IMR-90 (cell line): Measurements from ENCODE around the gene MRGPRD. TPM values are rescaled to one million over a fixed set of nuclear protein-coding genes. Genes with fewer than 3 reads are reported as not detected.

Experiments used
- ATAC-seq: fragments of 200-7000 bp; cut with Tn5 transposase; 2 replicates; pipeline ENCODE4 v1.9.1; 2020; ENCODE audit warnings: low read depth, mild to moderate bottlenecking, moderate library complexity
- BruUV-seq: library from RNA; stranded (reverse); fragments of 400-500 nt; replicated peaks from 2 replicates; lab custom pipeline; 2021; lab: Mats Ljungman, UMichigan
- CTCF ChIA-PET: fragments of 300-600 bp; formaldehyde crosslinking; extraction: SDS; loops from one replicate; lab custom pipeline; 2021; ENCODE audit warnings: antibody characterized with exemption; lab: Yijun Ruan, JAX
- POLR2A ChIA-PET: fragments of 300-600 bp; sonication (Branson Sonifier 250); formaldehyde crosslinking; loops from one replicate; lab custom pipeline; 2022; ENCODE audit warnings: antibody characterized with exemption; ENCODE audit not compliant: unreplicated experiment; lab: Charles Lee
- DNase-seq: peaks from one replicate; pipeline ENCODE4 v3.0.0; 2013
- H2AFZ ChIP-seq: replicated peaks from 2 replicates; pipeline ENCODE3; 2013; ENCODE audit warnings: low read length, mild to moderate bottlenecking; ENCODE audit not compliant: poor library complexity
- H2AK5ac ChIP-seq: 2 replicates; pipeline ENCODE4 v1.6.1; 2013; ENCODE audit warnings: low read depth, low read length, inconsistent platforms
- H2AK9ac ChIP-seq: replicated peaks from 2 replicates; pipeline ENCODE3; 2013; ENCODE audit warnings: mild to moderate bottlenecking, low read depth, low read length, moderate library complexity; ENCODE audit not compliant: poor library complexity
- H2BK120ac ChIP-seq: 2 replicates; pipeline ENCODE4 v1.6.1; 2013; ENCODE audit warnings: low read depth, low read length, inconsistent platforms
- H2BK15ac ChIP-seq: 3 replicates; pipeline ENCODE4 v1.6.1; 2013; ENCODE audit warnings: low read depth, low read length, inconsistent platforms
- H2BK20ac ChIP-seq: 2 replicates; pipeline ENCODE4 v1.6.1; 2013; ENCODE audit warnings: low read depth, mild to moderate bottlenecking, inconsistent platforms, low read length, moderate library complexity
- H2BK5ac ChIP-seq: 2 replicates; pipeline ENCODE4 v1.6.1; 2013; ENCODE audit warnings: mild to moderate bottlenecking, low read depth, low read length, inconsistent platforms; ENCODE audit not compliant: poor library complexity, severe bottlenecking
- H3K14ac ChIP-seq: replicated peaks from 2 replicates; pipeline ENCODE4 v1.6.1; 2013; ENCODE audit warnings: low read depth, low read length, inconsistent platforms
- H3K18ac ChIP-seq: 2 replicates; pipeline ENCODE4 v1.6.1; 2013; ENCODE audit warnings: low read depth, low read length, control low read depth
- H3K23ac ChIP-seq: 2 replicates; pipeline ENCODE4 v1.6.1; 2013; ENCODE audit warnings: low read depth, low read length, inconsistent platforms
- H3K27ac ChIP-seq: 2 replicates; pipeline ENCODE4 v1.5.1; 2013; ENCODE audit warnings: mild to moderate bottlenecking, control low read depth, low read length; ENCODE audit not compliant: insufficient read depth
- H3K27me3 ChIP-seq: 2 replicates; pipeline ENCODE4 v1.6.1; 2013; ENCODE audit warnings: low read length; ENCODE audit not compliant: control insufficient read depth, insufficient read depth
- H3K36me3 ChIP-seq: 2 replicates; pipeline ENCODE4 v1.6.1; 2013; ENCODE audit warnings: low read length, mixed read lengths; ENCODE audit not compliant: control insufficient read depth, insufficient read depth
- H3K4ac ChIP-seq: 2 replicates; pipeline ENCODE4 v1.6.1; 2013; ENCODE audit warnings: low read depth, low read length, inconsistent platforms
- H3K4me1 ChIP-seq: 2 replicates; pipeline ENCODE4 v1.6.1; 2013; ENCODE audit warnings: low read length, mixed read lengths; ENCODE audit not compliant: control insufficient read depth, insufficient read depth
- H3K4me2 ChIP-seq: 2 replicates; pipeline ENCODE4 v1.6.1; 2013; ENCODE audit warnings: low read depth, mild to moderate bottlenecking, control low read depth, low read length, moderate library complexity
- H3K4me3 ChIP-seq: 2 replicates; pipeline ENCODE4 v1.5.1; 2013; ENCODE audit warnings: low read depth, mild to moderate bottlenecking, control low read depth, low read length, moderate library complexity; ENCODE audit not compliant: insufficient read depth
- H3K56ac ChIP-seq: 2 replicates; pipeline ENCODE4 v1.6.1; 2013; ENCODE audit warnings: low read length, inconsistent platforms; ENCODE audit not compliant: insufficient read depth; ENCODE audit errors: extremely low read depth
- H3K79me1 ChIP-seq, 2 experiments: 2 replicates each; pipeline ENCODE4 v1.6.1; 2013; ENCODE audit warnings: low read length in 2 of 2, inconsistent platforms in 1 of 2, low read depth in 1 of 2
- H3K9ac ChIP-seq: 2 replicates; pipeline ENCODE4 v1.6.1; 2013; ENCODE audit warnings: low read depth, low read length, control low read depth
- H3K9me1 ChIP-seq: 2 replicates; pipeline ENCODE4 v1.6.1; 2013; ENCODE audit warnings: low read length, inconsistent platforms; ENCODE audit not compliant: insufficient read depth
- H3K9me3 ChIP-seq: 2 replicates; pipeline ENCODE4 v1.6.1; 2013; ENCODE audit warnings: low read length; ENCODE audit not compliant: control insufficient read depth, insufficient read depth
- H4K20me1 ChIP-seq: 2 replicates; pipeline ENCODE4 v1.6.1; 2013; ENCODE audit warnings: low read length, inconsistent platforms; ENCODE audit not compliant: insufficient read depth
- H4K5ac ChIP-seq: 2 replicates; pipeline ENCODE4 v1.6.1; 2013; ENCODE audit warnings: mild to moderate bottlenecking, low read depth, low read length, control low read depth
- H4K8ac ChIP-seq, 2 experiments: 2 replicates each; pipeline ENCODE4 v1.6.1; 2013; ENCODE audit warnings: low read depth in 2 of 2, low read length in 2 of 2, control low read depth in 1 of 2, inconsistent platforms in 1 of 2
- H4K91ac ChIP-seq: 2 replicates; pipeline ENCODE4 v1.6.1; 2013; ENCODE audit warnings: low read depth, low read length, inconsistent platforms; ENCODE audit not compliant: insufficient read depth
- CHD1 ChIP-seq: IDR thresholded peaks from 2 replicates; pipeline ENCODE4 v1.6.1; 2012; ENCODE audit warnings: low read depth, low read length, improper control_type of control experiment
- NFE2L2 ChIP-seq: fragments of 150-350 bp; IDR thresholded peaks from 2 replicates; pipeline ENCODE4 v1.6.1; 2016; ENCODE audit warnings: low read depth, mild to moderate bottlenecking, low read length
- WGBS, 2 experiments: methylation state at CpG; one replicate each; pipeline versions ENCODE4 v1.1.5 to v1.1.7; 2013; ENCODE audit warnings: missing lambda C conversion rate in 2 of 2; ENCODE audit not compliant: insufficient read length in 1 of 2; ENCODE audit errors: extremely low coverage in 2 of 2; 5-methylcytosine and 5-hydroxymethylcytosine counted together
- dilution Hi-C: fragments of 300-500 bp; cut with HindIII; formaldehyde crosslinking; loops from one replicate; pipeline ENCODE4 v1.14.3; 2018; ENCODE audit warnings: low sequenced_read_pairs; ENCODE audit not compliant: unreplicated experiment
- in situ Hi-C: fragments of 300-500 bp; cut with MboI; formaldehyde crosslinking; loops from 3 replicates; pipeline ENCODE4 v1.14.3; 2019; ENCODE audit warnings: low sequenced_read_pairs, inconsistent platforms, mixed read lengths
- intact Hi-C: fragments of 100-400 bp; cut with micrococcal nuclease; formaldehyde crosslinking; loops from 2 replicates; pipeline ENCODE4 v1.10.0; 2022
- polyA plus RNA-seq, 3 experiments: library from polyadenylated mRNA; depleted of rRNA; stranded (reverse); fragments of >200 nt; gene quantifications; 2 replicates each; pipeline ENCODE4 v1.2.3, GENCODE V29; 2012; ENCODE audit warnings: low replicate concordance in 1 of 3
- total RNA-seq: library from RNA; depleted of rRNA; stranded (reverse); fragments of >200 nt; gene quantifications from 2 replicates; pipeline ENCODE4 v1.2.3, GENCODE V29; 2012

Gene MRGPRD
- total and polyA plus RNA-seq, 2 of the 4 experiments (the other 2 are of a cell fraction): not detected

DNA sequence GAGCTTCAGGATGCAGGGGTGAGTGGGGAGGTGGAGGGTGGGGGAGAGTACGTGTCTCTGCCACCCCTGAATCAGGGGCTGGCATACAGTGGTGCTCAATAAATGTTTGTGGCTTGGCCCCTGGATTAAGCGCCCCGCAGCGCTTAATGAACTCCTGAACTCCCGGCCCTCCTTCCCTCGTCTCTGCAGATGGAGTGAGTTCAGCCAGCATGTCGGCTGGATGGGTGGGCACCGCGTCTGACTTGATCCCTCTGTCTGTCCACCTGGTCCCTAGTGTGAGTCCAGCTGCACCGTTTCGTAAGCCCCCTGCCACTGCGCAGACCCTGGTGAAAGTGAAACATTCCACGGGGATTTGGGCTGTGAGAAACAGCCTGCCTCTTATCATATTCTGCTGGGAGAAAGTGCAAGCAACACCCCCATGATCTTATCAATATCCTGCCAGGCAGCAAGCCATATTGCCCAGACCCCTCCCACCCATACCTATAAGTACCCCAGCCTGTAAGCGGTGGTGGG is 12.0 kb upstream of the MRGPRD start:
- no peaks in the 10 kb centered on the region for H4K20me1 ChIP-seq
- peaks cover 33% of the 10 kb centered on the region for H3K27me3 ChIP-seq
- no peak overlapping the region for H3K4me3 ChIP-seq
- H4K5ac ChIP-seq: no peak overlapping the region
- H3K9me1 ChIP-seq: no peaks in the 10 kb centered on the region
- no peak overlapping the region for H3K4ac ChIP-seq
- H3K14ac ChIP-seq: no peak overlapping the region
- no peak overlapping the region for H3K4me2 ChIP-seq
- H3K23ac ChIP-seq: no peak overlapping the region
- TF ChIP-seq CHD1 (no peak), NFE2L2 (no peak)
- H2AFZ ChIP-seq: no peak overlapping the region
- BruUV-seq: no TSS peak
- no peak overlapping the region for H2BK20ac ChIP-seq
- ChIA-PET POLR2A (no interaction called here), CTCF (no interaction called here)
- no peak overlapping the region for H4K91ac ChIP-seq
- H2BK5ac ChIP-seq: no peak overlapping the region
- H3K36me3 ChIP-seq: no peaks in the 10 kb centered on the region
- H2BK15ac ChIP-seq: no peak overlapping the region
- no peak overlapping the region for H2AK9ac ChIP-seq
- intact Hi-C loops: no loop called here
- H4K8ac ChIP-seq: no peak overlapping the region
- no peak overlapping the region for H2AK5ac ChIP-seq
- no peak overlapping the region for H3K27ac ChIP-seq
- ATAC-seq (no peak), DNase-seq (no peak)
- WGBS, 2 experiments: 54% methylated on average over 6 of the region's 14 CpGs; no CpG with 5 or more reads in 1 of the 2 experiments
- in situ Hi-C loops: no loop called here
- H2BK120ac ChIP-seq: no peak overlapping the region
- no peak overlapping the region for H3K18ac ChIP-seq
- no peaks in the 10 kb centered on the region for H3K9me3 ChIP-seq
- dilution Hi-C loops: no loop called here
- no peak overlapping the region for H3K9ac ChIP-seq
- no peak overlapping the region for H3K56ac ChIP-seq
- H3K4me1 ChIP-seq: no peaks in the 10 kb centered on the region
- no peaks in the 10 kb centered on the region for H3K79me1 ChIP-seq
